HepG2 (cell line): ENCODE results near the gene PCGF2. TPM values are rescaled to one million over a fixed set of nuclear protein-coding genes. Genes with fewer than 3 reads are reported as not detected.
A peak's percentile ranks its signal among the peaks of the same experiment; 100 is the strongest.

ENCODE experiments used
- BCL6 ChIP-seq: IDR thresholded peaks from 2 replicates; pipeline ENCODE4 v1.6.1; 2016; ENCODE audit warnings: missing genetic modification reagents, missing compliant biosample characterization
- FOXO1 ChIP-seq: sonication (generic); formaldehyde crosslinking; IDR thresholded peaks from 2 replicates; pipeline ENCODE4 v1.4.0; 2020; ENCODE audit warnings: missing genetic modification reagents
- HMG20B ChIP-seq: conservative IDR thresholded peaks from 2 replicates; pipeline ENCODE4 v1.6.1; 2016; ENCODE audit warnings: missing genetic modification reagents, missing compliant biosample characterization
- MBD4 ChIP-seq: IDR thresholded peaks from 2 replicates; pipeline ENCODE4 v1.6.1; 2012; ENCODE audit warnings: low read length, inconsistent platforms, borderline replicate concordance
- MEIS1 ChIP-seq: sonication (generic); formaldehyde crosslinking; IDR thresholded peaks from 2 replicates; pipeline ENCODE4 v1.9.0; 2021; ENCODE audit warnings: mild to moderate bottlenecking, missing genetic modification reagents, moderate library complexity, borderline replicate concordance
- MXD1 ChIP-seq: sonication (generic); formaldehyde crosslinking; IDR thresholded peaks from 2 replicates; pipeline ENCODE4 v1.4.0; 2020; ENCODE audit warnings: mild to moderate bottlenecking, missing genetic modification reagents
- POGZ ChIP-seq: sonication (generic); formaldehyde crosslinking; IDR thresholded peaks from 2 replicates; pipeline ENCODE4 v1.4.0; 2020; ENCODE audit warnings: mild to moderate bottlenecking, missing genetic modification reagents
- POLR2A ChIP-seq, 2 experiments: IDR thresholded peaks; 2 replicates each; pipeline ENCODE4 v1.6.1; 2011; ENCODE audit warnings: low read depth in 2 of 2, low read length in 2 of 2, mild to moderate bottlenecking in 1 of 2, moderate library complexity in 1 of 2; ENCODE audit not compliant: insufficient read depth in 1 of 2
- TCF12 ChIP-seq, 2 experiments: fragments of 450-650 bp in 1 of 2; sonication (generic) in 1 of 2; formaldehyde crosslinking in 1 of 2; IDR thresholded peaks; 2 replicates each; pipeline versions ENCODE4 v1.6.1 to v1.8.0; 2017 to 2022; ENCODE audit warnings: antibody characterized with exemption in 1 of 2, mild to moderate bottlenecking in 1 of 2, missing genetic modification reagents in 1 of 2, moderate library complexity in 1 of 2
- THRA ChIP-seq: sonication (generic); formaldehyde crosslinking; IDR thresholded peaks from 2 replicates; pipeline ENCODE4 v1.4.0; 2020; ENCODE audit warnings: missing genetic modification reagents, borderline replicate concordance
- YEATS4 ChIP-seq: sonication (generic); formaldehyde crosslinking; IDR thresholded peaks from 2 replicates; pipeline ENCODE4 v1.4.0; 2020; ENCODE audit warnings: missing genetic modification reagents, borderline replicate concordance
- ZBTB7B ChIP-seq: sonication (generic); formaldehyde crosslinking; IDR thresholded peaks from 2 replicates; pipeline ENCODE4 v1.4.0; 2020; ENCODE audit warnings: missing genetic modification reagents
- ZHX2 ChIP-seq, 2 experiments: sonication (generic) in 1 of 2; formaldehyde crosslinking in 1 of 2; IDR thresholded peaks; 2 replicates each; pipeline versions ENCODE4 v1.6.1 to v1.9.0; 2014 to 2022; ENCODE audit warnings: antibody characterized with exemption in 1 of 2, borderline replicate concordance in 1 of 2, inconsistent platforms in 1 of 2, low read depth in 1 of 2, missing genetic modification reagents in 1 of 2
- ZNF160 ChIP-seq: sonication (generic); formaldehyde crosslinking; IDR thresholded peaks from 2 replicates; pipeline ENCODE4 v1.8.0; 2022; ENCODE audit warnings: mild to moderate bottlenecking, inconsistent platforms, missing genetic modification reagents
- ZNF205 ChIP-seq: IDR thresholded peaks from 2 replicates; pipeline ENCODE4 v1.6.1; 2018; ENCODE audit warnings: missing biosample characterization, missing genetic modification reagents
- ZNF253 ChIP-seq: sonication (generic); formaldehyde crosslinking; IDR thresholded peaks from 2 replicates; pipeline ENCODE4 v1.8.0; 2022; ENCODE audit warnings: mild to moderate bottlenecking, missing genetic modification reagents, borderline replicate concordance
- ZNF513 ChIP-seq: sonication (generic); formaldehyde crosslinking; conservative IDR thresholded peaks from 2 replicates; pipeline ENCODE4 v1.5.0; 2020; ENCODE audit warnings: missing genetic modification reagents
- ZNF781 ChIP-seq: sonication (generic); formaldehyde crosslinking; IDR thresholded peaks from 2 replicates; pipeline ENCODE4 v1.5.1; 2020; ENCODE audit warnings: borderline replicate concordance, mild to moderate bottlenecking, missing genetic modification reagents; ENCODE audit errors: not compliant biosample characterization
- polyA plus RNA-seq, 8 experiments: library from polyadenylated mRNA; depleted of rRNA in 3 of 8; stranded (reverse) in 7 of 8; unstranded in 1 of 8; fragments of >200 nt; fragmentation: Illumina TruSeq in 4 of 8; extraction: Trizol in 4 of 8; gene quantifications; 2 replicates each; pipeline versions ENCODE4 v1.2.1 to v1.2.3, GENCODE V29; 2011 to 2016; ENCODE audit warnings: low read depth in 4 of 8, missing spikeins in 1 of 8, mixed read lengths in 1 of 8; ENCODE audit not compliant: insufficient read depth in 1 of 8
- total RNA-seq, 5 experiments: library from RNA; depleted of rRNA; stranded (reverse); fragments of >200 nt; fragmentation: Illumina TruSeq; extraction: Trizol; gene quantifications; 2 replicates each; pipeline ENCODE4 v1.2.3, GENCODE V29; 2016; ENCODE audit warnings: low read depth in 1 of 5

The PCGF2 gene
- total and polyA plus RNA-seq, 2 of the 13 experiments (the other 11 are each of a cell fraction or from before 2014, with no cell fraction given) = 11.6 to 29.4 TPM

GRCh38 chr17:38702166-38702915 is 45.8 kb downstream of the PCGF2 start (continued):
- TF ChIP-seq POGZ (CRISPR knock-in tag) (peak; percentile 59; the same call in 1 of the 2 replicates), MBD4 (no peak), YEATS4 (CRISPR knock-in tag) (peak; percentile 75), HMG20B (CRISPR knock-in tag) (0 out of 2 replicates have a peak, but pooled peaks have one; percentile 18), POLR2A (IDR thresholded peaks at IDR 0.05; ENCODE audit: insufficient read depth in 1 of 2, low read depth in 2 of 2, low read length in 2 of 2) (peak; percentile 77 to 94), ZNF781 (CRISPR knock-in tag) (peak; percentile 34), ZHX2 (IDR thresholded peaks at IDR 0.05; ENCODE audit: low read depth) (no peak), ZHX2 (CRISPR knock-in tag; IDR thresholded peaks at IDR 0.05; ENCODE audit: borderline replicate concordance) (no peak), ZNF253 (CRISPR knock-in tag) (no peak), ZNF513 (no peak), ZNF205 (peak; percentile 52; the same call in 1 of the 2 replicates), THRA (CRISPR knock-in tag) (peak; percentile 57; the same call in 1 of the 2 replicates), MEIS1 (CRISPR knock-in tag) (no peak; the same call in none of the 2 replicates), ZNF160 (CRISPR knock-in tag) (no peak; the same call in 1 of the 2 replicates), MXD1 (CRISPR knock-in tag) (peak; percentile 93), ZBTB7B (peak; percentile 66), FOXO1 (CRISPR knock-in tag) (peak; percentile 75; the same call in 1 of the 2 replicates), TCF12 (IDR thresholded peaks at IDR 0.05) (no peak), TCF12 (CRISPR knock-in tag; IDR thresholded peaks at IDR 0.05) (peak; percentile 85), BCL6 (peak; percentile 69; the same call in 1 of the 2 replicates)
